HG02798 (cell line): Measurements from ENCODE around the gene CACNA1H.
"Not testable (repeated sequence)": the region's sequence is repeated elsewhere in the genome, so short reads cannot be mapped to it uniquely, and the experiment has no call there.

ENCODE experiments used
- ATAC-seq: cut with Tn5 transposase; IDR thresholded peaks from one replicate; pipeline ENCODE4 v1.9.1; 2021; ENCODE audit warnings: mild to moderate bottlenecking; ENCODE audit not compliant: unreplicated experiment, poor library complexity

CACNA1H gene

GRCh38 chr16:1185460-1186207 is 32.7 kb downstream of the CACNA1H start:
- not testable (repeated sequence) for ATAC-seq

- ATAC-seq: no peak
These were observed 35.7 kb downstream of the CACNA1H start for GRCh38 chr16:1188432-1189189.

- ATAC-seq: no peak
These were observed 36.5 kb downstream of the CACNA1H start for GRCh38 chr16:1189455-1189854.

- ATAC-seq: not testable (repeated sequence)
These were observed 37.9 kb downstream of the CACNA1H start for GRCh38 chr16:1190789-1191188.

GRCh38 chr16:1192384-1193073 is 39.6 kb downstream of the CACNA1H start:
- no peak for ATAC-seq

GRCh38 chr16:1193143-1193824 is 40.4 kb downstream of the CACNA1H start:
- ATAC-seq: no peak

GRCh38 chr16:1193825-1194581 is 41.1 kb downstream of the CACNA1H start:
- no peak for ATAC-seq

GRCh38 chr16:1194665-1195392 is 41.9 kb downstream of the CACNA1H start:
- ATAC-seq: no peak

- no peak for ATAC-seq
These were observed 42.4 kb downstream of the CACNA1H start for GRCh38 chr16:1195393-1195666.

GRCh38 chr16:1196494-1196893 is 43.6 kb downstream of the CACNA1H start:
- ATAC-seq: no peak

GRCh38 chr16:1197237-1197866 is 44.4 kb downstream of the CACNA1H start:
- no peak for ATAC-seq

GRCh38 chr16:1198194-1198593 is 45.3 kb downstream of the CACNA1H start:
- no peak for ATAC-seq

GRCh38 chr16:1198671-1199346 is 45.9 kb downstream of the CACNA1H start:
- not testable (repeated sequence) for ATAC-seq

- ATAC-seq: no peak
These were observed 46.6 kb downstream of the CACNA1H start for GRCh38 chr16:1199347-1200013.

- ATAC-seq: no peak
These were observed 47.2 kb downstream of the CACNA1H start for GRCh38 chr16:1200014-1200627.

GRCh38 chr16:1201444-1201843 is 48.5 kb downstream of the CACNA1H start:
- no peak for ATAC-seq

- ATAC-seq: no peak
These were observed 49.4 kb downstream of the CACNA1H start for GRCh38 chr16:1202274-1202673.
